Measurements from ENCODE around the gene CLIC3. TPM values are rescaled to one million over a fixed set of nuclear protein-coding genes. Genes with fewer than 3 reads are reported as not detected.

CLIC3 gene
- total RNA-seq, 3 donors from 2014 or later (not counting 1 experiment from before 2014, with no cell fraction given): 144 to 286 (median 161) TPM

- intact Hi-C loops (cut with micrococcal nuclease): no loop called here
These were observed 32.9 kb upstream of the CLIC3 start for GRCh38 chr9:137029058-137029936.

GRCh38 chr9:137028263-137029057 is 32.1 kb upstream of the CLIC3 start:
- peak overlapping the region; percentile 73 for H3K27ac ChIP-seq (ENCODE audit: low read length)
- H3K9me3 ChIP-seq (ENCODE audit: control insufficient read depth, insufficient read depth, low read length): no peaks in the 10 kb centered on the region
- peak; percentile 64 to 75 (median 67) for ATAC-seq
- H3K36me3 ChIP-seq (ENCODE audit: control insufficient read depth, insufficient read depth, low read length): no peaks in the 10 kb centered on the region
- DNase-seq: peak; percentile 70 to 90
- Mint-ChIP-seq H3K9me3 (no peaks in the 10 kb centered on the region), H3K27ac (peak overlapping the region; percentile 88 to 91), H3K36me3 (no peaks in the 10 kb centered on the region), H3K4me3 (peak overlapping the region; percentile 91), H3K4me1 (peaks cover 32 to 67% of the 10 kb centered on the region in 2 donors), H3K27me3 (ENCODE audit: low read depth in 2 of 2) (no peaks in the 10 kb centered on the region)
- TF ChIP-seq CTCF (IDR thresholded peaks at IDR 0.05): no peak
- H3K27me3 ChIP-seq (ENCODE audit: control insufficient read depth, insufficient read depth, low read length): no peaks in the 10 kb centered on the region
- peak overlapping the region; percentile 68 for H3K4me3 ChIP-seq (ENCODE audit: low read length)
- peaks cover 85% of the 10 kb centered on the region for H3K4me1 ChIP-seq (ENCODE audit: control insufficient read depth, insufficient read depth, low read length)
- under 1% methylated on average over 98 of the region's 98 CpGs for WGBS (ENCODE audit: insufficient coverage)
- intact Hi-C loops (cut with micrococcal nuclease): no loop called here

More at GRCh38 chr9:137029058-137029936, 32.9 kb upstream of the CLIC3 start:
- H3K27me3 ChIP-seq (ENCODE audit: control insufficient read depth, insufficient read depth, low read length): no peaks in the 10 kb centered on the region
- Mint-ChIP-seq H3K36me3 (no peaks in the 10 kb centered on the region), H3K9me3 (no peaks in the 10 kb centered on the region), H3K4me3 (peak overlapping the region; percentile 91), H3K27me3 (ENCODE audit: low read depth in 2 of 2) (no peaks in the 10 kb centered on the region), H3K4me1 (peaks cover 32 to 68% of the 10 kb centered on the region in 2 donors), H3K27ac (peak overlapping the region; percentile 88 to 91)
- 4% methylated on average over 17 of the region's 19 CpGs for WGBS (ENCODE audit: insufficient coverage)
- TF ChIP-seq CTCF (IDR thresholded peaks at IDR 0.05): peak; percentile 80
- peak; percentile 43 to 67 (median 50) for ATAC-seq
- peaks cover 92% of the 10 kb centered on the region for H3K4me1 ChIP-seq (ENCODE audit: control insufficient read depth, insufficient read depth, low read length)
- H3K36me3 ChIP-seq (ENCODE audit: control insufficient read depth, insufficient read depth, low read length): no peaks in the 10 kb centered on the region
- H3K9me3 ChIP-seq (ENCODE audit: control insufficient read depth, insufficient read depth, low read length): no peaks in the 10 kb centered on the region
- DNase-seq: peak; percentile 79 to 83
- H3K27ac ChIP-seq (ENCODE audit: low read length): peak overlapping the region; percentile 73
- peak overlapping the region; percentile 68 for H3K4me3 ChIP-seq (ENCODE audit: low read length)

- no peak for TF ChIP-seq CTCF (IDR thresholded peaks at IDR 0.05)
- Histone ChIP-seq H3K4me3 (ENCODE audit: low read length) (peak within 1 kb of the TSS; percentile 68), H3K36me3 (ENCODE audit: control insufficient read depth, insufficient read depth, low read length) (peaks cover 1% of the 10 kb centered on the region), H3K4me1 (ENCODE audit: control insufficient read depth, insufficient read depth, low read length) (peaks cover 76% of the 10 kb centered on the region), H3K27ac (ENCODE audit: low read length) (peak within 1 kb of the TSS; percentile 73), H3K9me3 (ENCODE audit: control insufficient read depth, insufficient read depth, low read length) (no peaks in the 10 kb centered on the region), H3K27me3 (ENCODE audit: control insufficient read depth, insufficient read depth, low read length) (no peaks in the 10 kb centered on the region)
- 6% methylated on average over 95 of the region's 95 CpGs for WGBS (ENCODE audit: insufficient coverage)
- intact Hi-C loops (cut with micrococcal nuclease): no loop called here
- no peak for DNase-seq
- Mint-ChIP-seq H3K9me3 (no peaks in the 10 kb centered on the region), H3K4me1 (peaks cover 27 to 61% of the 10 kb centered on the region in 2 donors), H3K27me3 (ENCODE audit: low read depth in 2 of 2) (no peaks in the 10 kb centered on the region), H3K36me3 (no peaks in the 10 kb centered on the region), H3K4me3 (peak within 1 kb of the TSS; percentile 91), H3K27ac (peak within 1 kb of the TSS; percentile 88 to 91)
- no peak for ATAC-seq
These were observed 31.2 kb upstream of the CLIC3 start, which contains the start of gene ABCA2 for GRCh38 chr9:137027369-137028262. Gene ABCA2 (minus strand): TSS chr9:137028237. CDS start chr9:137028140, 97 bp downstream.
